Stimulated activated CD4-positive, alpha-beta T cell treated with anti-CD3 and anti-CD28 coated beads, Interleukin-1b, Interleukin-23, amount 100 ng/mL, for 48 hours (primary cell): ENCODE data around the gene EML4.

Experiments
- DNase-seq: peaks from one replicate; pipeline ENCODE4 v3.0.0-alpha.2; 2020

Gene EML4

DNA sequence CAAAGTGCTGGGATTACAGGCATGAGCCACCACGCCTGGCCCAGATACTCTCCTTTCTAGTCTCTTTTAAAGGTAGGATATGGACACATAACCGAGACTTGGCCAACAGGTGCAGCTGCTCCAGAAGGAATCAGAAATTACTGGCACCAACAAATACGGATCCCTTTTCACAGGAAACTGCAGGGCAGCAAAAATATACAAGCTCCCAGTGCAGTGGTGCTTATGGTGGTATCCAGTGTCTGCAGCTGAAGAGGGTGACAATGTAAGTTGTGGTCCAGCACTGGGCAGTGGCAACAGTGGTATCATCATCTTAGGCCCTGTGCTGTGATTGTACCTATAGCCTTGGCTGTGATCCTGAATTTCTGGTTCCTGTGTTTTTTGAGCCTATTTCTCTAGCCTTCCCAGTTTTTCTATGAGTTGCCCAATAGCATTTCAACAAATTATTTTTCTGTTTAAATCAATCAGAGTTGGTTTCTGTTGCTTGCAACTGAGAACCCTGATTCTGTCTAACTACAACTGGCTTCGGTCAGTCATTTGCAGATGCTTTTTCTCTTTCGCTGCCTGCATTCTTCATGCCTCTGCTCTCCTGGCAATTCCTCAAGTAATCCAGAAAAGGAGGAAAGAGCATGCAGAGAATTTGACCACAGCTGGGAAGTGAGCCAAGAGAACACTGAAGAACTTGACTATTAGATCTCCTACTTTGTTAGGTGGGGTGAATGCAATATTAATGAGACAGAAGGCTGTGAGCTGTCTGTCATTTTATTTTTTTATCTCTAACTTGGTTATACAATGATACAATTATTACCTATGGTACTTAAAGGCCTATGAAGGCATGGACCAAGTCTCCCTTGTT, 30.8 kb upstream of the EML4 start:
- no peak for DNase-seq

DNA sequence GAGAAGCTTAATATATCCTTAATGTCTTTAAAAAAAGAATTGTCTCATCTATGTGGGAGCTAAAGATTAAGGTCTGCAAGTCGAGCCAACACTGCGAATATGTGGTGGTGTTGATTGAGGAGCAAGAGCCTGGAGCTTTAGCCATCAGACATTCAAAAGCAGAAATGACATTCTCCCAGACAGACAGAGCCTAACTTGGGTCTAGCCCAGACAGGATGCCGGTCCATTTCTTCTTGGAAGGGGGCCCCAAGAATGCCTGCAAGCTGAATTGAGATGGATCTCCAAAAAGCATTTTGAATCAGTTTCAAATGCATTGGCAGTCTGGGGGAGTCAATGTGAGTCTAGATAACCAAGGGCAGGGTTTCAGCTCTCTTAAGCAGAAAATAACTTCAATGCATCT, 30.1 kb upstream of the EML4 start:
- DNase-seq: no peak

DNA sequence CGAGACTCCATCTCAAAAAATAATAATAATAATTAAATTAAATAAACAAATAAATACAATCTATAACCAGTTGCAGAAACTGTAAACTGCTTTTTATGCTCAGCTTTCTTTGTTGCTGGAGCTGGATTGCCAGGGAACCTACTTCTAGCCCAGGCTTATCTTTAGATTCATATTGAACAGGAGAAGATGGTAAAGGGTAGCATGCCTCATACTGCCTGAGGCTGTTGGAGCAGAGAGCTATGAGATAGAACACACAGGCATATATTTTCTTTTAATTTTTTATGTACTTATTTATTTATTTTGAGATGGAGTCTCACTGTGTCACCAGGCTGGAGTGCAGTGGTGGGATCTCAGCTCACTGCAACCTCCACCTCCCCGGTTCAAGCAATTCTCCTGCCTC, 28.7 kb upstream of the EML4 start:
- DNase-seq: no peak

DNA sequence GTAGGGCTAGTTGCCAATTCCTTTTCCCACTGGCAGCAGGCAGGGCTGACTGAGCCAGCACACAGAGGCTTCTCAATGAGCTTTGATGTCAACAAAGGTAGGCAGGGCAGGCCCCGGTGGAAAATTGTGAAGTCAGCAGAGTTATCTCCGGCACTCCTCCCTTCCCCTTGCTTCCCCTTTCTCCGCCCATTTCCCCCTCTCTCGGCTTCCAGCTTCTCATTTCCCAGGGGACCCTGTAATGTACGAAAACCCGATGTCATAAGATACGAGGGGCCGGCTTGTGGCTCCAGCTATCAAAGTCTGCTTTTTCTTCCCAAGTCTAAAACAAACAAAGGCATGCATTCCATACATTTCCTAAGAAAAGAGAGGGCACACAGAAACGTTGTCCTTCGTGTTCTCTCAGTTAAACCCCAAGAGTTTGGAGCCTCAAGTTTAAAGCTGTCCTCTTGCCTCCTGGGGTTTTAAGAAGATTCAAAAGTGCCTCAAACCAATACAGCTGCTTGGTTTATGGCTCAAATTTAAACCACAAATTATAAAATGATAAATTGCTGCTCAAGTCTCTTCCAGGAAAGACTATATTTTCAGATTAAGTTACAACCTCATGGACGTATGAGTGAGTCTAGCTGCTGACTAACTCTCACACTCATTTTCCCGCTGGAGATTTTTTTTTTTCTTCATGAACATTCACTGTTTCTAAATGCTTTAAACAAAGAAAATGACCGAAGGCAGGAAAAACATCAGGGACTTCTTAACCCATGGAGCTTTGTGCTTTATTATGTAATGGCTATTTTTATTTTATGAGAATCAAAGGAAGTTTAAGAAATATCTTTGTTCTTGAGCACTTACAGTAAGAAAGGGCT, 27.2 kb upstream of the EML4 start:
- peak; percentile 16 for DNase-seq

DNA sequence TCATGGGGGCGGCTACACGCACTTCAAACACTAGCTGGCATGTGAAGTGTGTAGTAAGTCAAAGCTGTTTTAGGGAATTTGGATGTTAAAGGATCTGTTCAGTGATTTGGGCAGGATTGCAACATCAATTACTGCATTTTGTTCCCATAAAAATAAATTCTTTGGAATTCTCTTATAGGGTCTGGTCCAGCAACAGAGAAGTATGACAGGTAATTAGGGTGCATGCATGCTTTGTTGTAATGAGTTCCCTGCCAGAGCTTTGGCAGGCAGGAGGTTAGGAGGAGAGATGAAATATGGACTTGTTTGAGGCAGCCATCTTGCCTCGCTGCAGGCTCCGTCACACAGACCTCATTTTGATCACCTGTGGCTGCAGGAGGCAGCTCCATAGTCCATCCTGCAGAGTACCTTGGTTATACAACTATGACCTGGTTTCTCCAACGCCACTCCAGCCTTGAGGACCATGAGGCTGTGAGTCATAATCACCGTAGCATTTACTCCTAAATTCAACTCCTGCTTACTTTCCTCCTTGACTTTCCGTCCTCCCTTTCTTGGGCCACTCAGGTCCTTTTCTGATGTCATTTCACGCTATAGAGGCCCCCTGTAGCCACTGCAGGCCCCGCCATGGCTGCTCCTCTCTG, 26.5 kb upstream of the EML4 start:
- DNase-seq: no peak

DNA sequence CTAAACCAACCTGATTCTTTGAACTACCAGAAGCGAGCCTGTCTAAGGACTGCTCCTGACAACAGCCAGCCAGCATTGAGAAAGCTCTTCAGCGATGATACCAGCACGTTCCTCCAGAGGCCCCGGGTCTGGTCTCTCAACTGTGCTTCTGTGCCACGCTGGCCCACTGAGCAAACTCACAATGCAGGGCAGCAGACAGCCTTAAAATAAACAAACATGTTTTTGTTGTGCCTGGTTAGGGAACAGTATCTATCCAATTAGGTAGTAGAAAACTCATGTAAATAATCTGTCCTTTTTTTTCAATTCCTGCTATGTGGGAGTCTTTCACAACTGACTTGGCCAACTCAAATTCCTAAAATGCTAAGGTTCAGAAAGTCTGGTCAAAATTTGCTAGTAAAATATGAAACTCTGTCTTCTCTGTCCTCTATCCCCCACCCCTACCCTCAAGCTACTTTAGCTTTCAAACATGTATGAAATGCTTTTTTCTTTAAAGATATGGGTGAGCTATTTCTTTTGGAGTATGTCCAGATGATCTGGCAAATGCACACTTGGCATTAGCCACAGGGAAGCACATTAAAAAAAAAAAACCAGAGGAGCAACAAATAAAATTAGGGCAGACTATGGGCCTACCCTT, 21.4 kb upstream of the EML4 start:
- DNase-seq: no peak

DNA sequence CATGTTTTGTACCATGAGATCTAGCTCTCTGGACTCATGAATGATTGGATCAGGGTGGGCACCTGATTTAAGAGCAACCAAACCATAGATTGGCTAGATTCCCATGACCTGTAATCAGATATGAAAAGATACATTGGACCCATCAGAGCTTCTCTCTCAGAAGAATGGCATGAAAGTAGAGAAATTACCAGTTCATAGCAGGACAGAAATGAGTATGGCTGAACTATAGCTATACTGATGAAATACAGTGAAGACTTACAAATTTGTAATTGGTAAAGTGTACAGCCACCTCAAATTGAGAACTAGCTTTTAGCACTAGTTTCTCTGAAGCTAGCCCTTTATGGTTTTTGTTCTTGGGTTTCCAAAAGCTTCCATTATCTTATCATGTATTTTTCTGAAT, 19.0 kb upstream of the EML4 start:
- DNase-seq: no peak

DNA sequence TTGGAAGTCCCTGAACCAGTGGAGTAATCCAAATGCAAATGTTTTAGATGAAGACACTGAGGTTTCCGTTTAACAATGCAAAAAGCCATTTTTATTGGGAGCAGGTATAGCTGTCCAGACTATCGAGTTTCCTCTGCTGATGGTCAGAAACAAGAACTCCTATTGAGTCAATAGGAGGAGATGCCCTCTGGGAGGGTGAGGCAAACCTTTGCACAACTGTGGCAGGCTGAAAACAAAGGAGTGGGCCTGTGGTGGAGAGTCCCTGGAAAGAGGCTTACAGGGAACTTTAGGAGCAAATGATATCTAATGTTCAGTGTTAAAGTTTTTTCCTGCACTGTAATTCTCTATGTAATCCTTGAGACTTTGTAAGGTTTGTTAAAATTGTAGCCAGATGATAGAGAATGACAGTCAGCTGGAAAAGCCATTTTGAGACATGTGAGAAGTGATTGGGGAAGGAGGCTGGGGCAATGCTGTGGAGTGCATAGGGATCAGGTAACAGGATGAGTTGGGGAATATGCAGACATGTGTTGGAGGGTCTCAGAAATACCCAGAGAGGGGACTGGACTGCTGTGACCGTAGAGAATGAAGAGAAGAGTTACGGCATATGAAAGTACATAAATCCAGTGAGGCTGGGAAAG, 15.1 kb upstream of the EML4 start:
- no peak for DNase-seq

DNA sequence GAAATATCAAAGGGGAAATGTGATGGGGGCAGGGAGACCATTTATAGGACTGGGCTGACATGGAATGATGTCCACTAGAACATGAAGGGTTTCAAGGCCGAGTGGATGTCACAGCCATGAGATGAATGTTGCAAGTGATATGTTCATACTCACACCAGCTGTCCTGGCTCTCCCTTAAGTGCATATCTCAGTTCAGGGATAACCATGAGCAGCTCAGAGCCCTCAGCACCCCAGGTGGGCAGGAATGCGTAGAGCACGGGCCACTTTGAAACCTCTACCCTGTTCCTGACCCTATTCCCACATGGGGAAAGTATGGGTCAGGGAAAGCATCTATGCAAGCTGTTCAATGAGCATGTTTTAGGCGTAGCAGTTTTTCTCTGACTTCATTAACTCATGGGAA, 12.4 kb upstream of the EML4 start:
- DNase-seq: no peak

DNA sequence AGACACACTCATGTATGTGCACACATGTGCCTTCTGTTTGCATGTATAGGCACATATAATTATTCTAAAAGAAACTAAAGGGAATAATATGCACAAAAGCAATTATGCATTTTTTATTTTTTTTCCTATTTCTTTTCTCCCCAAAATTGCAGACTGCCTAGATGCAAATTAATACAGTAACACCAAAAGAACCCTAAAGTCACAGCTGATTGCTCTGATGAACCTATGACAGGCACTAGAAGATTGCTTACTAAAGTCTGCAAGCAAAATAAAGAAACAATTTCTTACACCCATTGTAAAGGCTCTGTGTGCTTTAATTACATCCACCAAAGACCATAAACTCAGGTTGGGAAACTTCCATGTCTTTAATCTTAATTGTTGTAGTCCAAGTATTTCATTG, 7.7 kb upstream of the EML4 start:
- DNase-seq: no peak

DNA sequence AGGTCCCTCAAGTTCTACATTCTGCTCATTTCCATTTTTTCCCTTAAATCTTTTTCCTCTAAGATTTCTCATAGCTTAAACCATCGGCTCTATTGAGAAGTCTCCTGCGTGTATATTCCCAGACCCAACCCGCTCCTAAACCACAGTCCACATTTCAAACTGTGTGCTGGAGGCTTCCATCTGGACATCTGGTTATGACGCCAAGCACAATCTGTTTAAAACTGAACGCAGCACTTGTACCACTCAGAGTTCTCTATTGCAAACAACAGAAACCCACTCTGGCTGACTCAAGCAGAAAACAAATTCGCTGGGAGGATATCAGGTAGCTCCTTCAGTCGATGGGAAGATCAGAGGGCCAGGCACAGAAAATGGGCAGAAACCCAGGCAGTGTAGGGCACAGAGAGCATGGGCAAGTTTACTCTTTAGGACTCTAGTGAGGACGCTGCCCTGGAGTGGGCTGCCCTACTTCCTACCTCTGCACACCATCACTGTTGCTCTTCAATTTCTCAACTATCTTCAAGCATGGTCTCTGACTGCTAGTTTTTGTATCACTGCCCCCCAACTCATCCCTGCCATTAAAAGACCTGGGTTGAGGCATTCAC, 5.6 kb upstream of the EML4 start:
- no peak for DNase-seq

DNA sequence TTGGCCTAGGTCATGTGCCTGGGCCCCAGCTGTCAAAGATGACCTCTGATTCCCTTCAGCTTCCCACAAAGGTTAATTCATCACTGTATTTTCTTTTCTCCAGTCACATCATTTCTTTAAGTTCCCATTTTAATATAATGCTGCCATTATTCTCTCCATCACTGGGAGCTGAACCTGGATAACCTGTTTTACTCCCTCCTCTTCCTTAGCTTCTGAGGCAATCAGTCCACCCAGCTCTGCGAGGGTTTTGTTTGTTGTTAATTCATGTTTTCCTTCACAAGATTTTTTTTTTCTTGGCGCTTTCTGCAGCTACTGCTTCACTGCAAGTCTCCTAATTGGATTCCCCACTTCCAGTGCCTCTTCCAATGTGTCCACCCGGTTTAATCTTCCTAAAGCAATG, 5.1 kb upstream of the EML4 start:
- no peak for DNase-seq

DNA sequence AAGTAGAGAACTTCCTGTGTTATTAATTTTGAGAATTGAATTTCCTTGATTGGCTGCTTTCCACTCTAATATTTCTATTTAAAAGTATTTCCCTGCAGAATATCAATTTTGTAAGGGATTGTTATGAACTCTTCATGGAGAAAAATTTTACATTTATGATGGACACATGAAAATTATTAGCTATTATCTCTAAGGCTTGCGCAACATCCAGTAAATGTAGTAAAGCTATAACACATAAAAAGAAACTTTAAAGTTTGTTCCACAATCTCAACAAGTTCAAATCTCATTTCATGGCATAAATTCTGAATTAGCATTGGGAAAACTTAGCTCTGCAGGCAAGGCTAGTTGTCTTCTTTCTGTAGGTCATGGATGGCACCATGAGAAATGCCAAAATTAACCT, 4.2 kb upstream of the EML4 start:
- DNase-seq: no peak

DNA sequence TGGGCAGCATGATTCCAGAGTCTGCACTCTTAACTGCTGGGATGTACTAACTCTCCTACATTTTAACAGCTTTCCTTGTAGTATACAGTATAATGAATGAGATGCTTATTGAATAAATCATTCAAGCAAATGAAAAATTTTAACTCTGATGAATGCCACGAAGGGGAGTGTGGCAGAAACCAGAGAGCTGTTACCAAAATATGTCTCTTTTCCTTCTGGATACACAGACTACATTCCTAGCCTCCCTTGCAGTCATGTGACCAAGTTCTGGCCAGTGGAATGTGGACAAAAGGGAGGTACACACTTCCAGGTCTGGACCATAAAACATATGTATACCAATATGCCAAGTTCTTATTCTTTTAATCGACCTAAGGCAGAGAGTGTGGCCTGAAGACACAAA, 1.7 kb upstream of the EML4 start:
- no peak for DNase-seq

DNA sequence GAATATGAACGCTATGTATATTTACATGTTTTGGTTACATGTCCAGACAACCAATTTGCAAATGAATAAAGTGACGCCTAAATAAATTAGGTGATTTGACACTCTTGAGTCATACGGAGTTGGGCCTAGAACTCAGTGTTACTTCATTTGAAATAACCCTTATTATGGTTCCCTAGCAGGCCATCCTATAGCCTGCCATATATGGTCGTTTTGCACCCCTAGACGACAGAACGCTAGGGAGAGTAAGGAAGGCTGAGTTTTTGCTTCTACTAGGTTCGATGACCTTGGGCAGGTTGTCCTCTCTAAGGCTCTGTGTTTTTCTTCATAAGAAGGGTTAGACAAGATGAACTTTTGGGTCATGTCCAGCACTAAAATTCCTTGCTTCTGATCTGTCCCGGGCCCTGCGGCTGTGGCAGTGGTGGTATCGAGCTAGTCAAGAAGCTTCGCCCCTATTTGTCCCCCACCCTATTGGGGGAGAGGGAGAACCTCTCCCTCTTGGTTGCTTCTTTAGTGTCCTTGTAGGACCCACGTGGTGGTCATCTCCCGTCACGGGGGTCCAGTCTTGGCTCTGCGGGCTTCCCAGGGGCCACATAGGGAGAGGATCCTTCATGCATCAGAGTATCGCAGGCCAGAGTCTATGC, 574 bp upstream of the EML4 start:
- no peak for DNase-seq

DNA sequence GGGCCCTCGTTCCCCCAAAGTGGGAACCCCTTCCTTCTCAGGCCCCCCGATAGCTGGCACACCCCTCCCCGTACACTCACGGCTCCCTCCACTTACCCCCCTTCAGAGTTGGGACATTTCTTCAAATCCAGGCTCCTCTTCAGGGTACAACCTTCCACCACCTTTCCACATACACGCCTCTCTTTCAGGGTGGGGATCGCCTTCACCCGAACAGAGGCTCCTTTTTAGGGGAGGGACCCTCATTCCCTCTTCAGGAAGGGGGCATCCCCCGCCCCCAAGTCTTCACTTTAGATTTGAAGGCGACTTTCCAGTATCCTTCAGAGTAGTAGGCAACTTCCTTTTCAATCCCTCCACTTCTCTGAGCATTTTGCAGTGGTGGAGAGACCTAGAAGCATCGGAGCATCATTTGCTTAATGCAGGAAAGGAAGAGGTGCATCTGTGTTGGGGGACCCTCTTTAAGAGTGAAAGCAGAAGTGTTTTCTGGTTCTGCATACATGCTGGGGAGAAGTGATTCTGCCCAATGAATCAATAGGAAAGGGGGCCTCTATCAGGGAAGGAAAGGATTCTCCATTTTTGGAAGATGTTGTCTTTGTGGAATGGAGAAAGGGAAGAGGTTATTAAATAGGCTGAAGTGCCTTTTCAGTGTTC, 845 bp downstream of the EML4 start:
- DNase-seq: no peak

DNA sequence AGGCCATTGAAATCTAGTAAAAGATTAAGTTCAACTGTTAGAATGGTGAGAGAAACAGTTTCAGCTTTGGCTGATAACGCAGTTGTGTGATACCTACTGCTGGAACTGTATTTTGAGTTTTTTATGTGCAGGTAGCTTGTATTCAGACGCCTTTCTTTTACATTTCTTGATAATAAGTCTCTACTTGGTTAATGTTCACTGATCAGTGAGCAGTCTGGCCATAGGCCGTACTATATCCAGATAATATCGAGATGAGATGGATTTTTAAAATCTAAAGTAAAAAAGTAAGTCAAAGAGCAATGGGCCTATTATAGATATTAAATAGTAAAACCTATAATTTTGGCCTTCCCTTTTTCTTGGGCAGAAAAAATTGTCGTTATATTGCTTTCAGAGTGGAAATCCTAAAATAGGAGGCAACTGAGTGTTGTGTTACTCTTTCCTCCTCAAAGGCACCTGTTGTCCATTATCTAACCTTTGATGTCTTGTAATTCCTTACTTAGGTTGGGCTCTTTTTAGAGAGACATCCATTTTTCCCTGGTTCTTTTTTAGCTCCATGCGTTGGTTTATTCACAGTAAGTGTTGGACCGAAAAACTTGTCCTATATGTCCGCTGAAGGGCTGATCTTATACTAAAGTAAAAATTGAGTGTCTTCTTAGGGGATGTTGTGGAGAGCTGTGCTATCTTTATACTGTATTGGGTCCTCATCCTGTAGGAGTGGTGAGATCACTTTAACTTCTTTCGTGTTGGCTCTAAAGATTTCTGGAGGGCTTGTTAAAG, 1.7 kb downstream of the EML4 start:
- no peak for DNase-seq

DNA sequence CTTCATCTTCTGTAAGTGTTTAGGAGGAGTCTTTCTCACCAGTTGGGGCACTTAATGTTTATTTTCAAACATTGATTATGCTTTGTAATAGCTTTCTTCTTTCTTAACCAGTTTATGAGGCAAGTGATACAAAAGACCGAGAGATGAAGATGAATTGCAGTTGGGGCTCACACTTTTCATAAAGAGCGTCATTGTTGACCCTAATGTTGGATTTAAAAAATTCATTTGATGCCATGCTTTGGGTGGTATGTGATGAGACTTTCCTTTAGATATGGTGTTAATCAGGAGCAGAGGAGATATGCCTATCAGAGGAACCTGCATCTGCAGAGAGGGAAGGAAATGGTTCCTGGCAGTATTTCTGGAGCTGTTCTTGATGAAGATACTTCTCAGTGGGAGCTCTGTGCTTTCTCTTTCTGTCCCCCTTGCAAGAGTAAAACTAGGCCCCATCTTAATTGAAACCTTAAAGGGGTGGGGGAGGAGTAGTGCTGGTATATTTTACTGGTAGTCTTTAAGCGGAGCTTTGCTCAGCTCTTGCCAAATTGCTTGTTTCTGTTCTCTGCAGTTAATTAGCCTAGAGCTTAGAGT, 2.3 kb downstream of the EML4 start:
- DNase-seq: no peak

DNA sequence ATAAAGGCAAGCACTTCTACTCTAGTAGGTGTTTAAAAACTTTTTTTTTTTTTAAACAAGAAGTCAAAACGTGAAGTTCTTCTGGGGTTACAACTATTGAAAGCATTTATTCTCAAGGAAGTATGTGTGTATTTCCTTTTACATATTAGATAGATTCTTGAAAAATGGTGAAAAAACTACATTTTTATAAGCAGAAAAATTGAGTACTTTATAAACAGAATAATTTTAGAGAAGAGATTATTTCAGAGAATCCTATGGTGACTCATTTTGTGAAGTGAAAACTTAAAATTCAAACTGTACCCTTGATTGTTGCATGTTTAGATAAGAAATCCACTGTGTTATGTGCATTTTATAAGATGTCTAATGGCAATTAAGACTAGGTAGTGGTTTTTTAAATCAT, 2.9 kb downstream of the EML4 start:
- DNase-seq: no peak

DNA sequence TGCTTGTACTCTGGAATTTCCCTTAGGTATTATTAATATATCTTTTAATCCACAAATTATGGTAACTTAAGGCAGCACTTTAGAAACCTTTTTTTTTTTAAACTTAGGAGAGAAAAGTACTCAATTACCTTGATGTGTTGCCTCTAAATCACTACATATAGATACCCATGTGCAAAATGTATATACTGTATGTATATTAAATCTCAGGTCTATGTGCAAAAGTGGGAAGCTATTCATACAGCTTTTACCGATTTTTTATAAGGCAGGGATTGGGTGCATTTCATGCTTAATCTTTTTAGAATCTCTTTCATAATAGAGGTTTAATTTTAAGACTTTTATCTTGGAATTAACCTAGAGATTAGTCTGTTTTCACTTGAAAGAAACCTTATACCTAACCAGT, 3.4 kb downstream of the EML4 start:
- no peak for DNase-seq
